ENCODE results near the gene CACNA1E.

Gene CACNA1E

DNA sequence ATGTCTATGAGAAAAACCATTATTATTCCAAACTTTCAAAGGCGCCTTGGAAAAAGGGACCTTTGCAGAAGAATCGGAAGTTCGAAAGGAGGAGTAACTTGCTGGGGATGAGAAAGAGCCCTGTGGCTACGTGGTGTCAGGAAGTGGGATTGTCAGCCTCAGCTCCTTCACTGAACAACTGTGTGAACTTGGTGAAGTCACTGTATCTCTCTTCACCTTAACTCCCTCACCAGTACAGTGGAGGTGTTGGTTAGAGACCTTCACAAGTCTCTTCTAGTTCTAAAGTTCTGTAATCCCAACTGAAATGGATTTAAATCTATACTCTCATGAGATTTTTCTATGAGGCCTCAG lies 285.6 kb downstream of the CACNA1E start:
- DNase-seq (ENCODE audit: low read depth) = no peak

- no peak for DNase-seq (ENCODE audit: low read depth)
Measured at GRCh38 chr1:181769846-181770245, 286.5 kb downstream of the CACNA1E start.

DNA sequence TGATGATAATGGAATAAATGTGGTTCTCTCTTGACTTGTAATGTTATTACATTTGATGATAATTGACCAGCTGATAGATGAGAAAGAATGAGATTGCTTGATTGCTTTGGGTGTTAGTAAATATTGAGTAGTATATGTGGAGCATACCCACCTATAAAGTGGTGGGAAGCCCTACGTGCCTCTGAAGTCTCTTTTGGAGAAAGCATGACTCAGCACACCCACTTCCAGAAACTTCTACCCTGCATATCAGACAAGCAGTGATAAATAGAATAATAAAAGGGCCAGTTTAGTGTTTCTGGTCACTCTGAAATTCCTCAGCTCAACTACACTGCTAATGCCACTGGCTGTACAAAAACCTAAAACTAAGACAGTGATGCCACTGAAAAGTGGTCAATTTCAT lies 289.4 kb downstream of the CACNA1E start:
- DNase-seq (ENCODE audit: low read depth) = no peak

- DNase-seq (ENCODE audit: low read depth) = no peak
Measured at GRCh38 chr1:181776044-181776443, 292.7 kb downstream of the CACNA1E start.

GRCh38 chr1:181777286-181777685 lies 294.0 kb downstream of the CACNA1E start:
- no peak for DNase-seq (ENCODE audit: low read depth)

DNA sequence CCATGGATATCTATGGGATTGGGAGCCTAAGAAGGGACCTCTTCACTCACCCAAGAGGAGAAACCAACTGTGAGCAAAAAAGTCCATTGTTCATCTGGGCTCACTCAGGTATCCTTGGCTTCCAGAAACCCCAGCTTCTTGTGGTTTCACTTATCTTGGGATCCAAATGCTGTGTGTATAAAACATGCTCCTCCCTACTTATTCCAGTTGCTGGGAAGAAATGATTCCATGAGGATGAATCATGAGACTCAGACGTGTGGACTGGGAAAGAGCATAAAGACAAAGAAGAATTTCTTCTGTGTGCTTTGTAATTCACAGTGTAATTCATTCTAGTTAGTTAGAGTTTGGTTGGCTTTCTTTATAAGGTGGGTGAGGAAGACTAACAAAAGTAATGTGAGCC lies 294.5 kb downstream of the CACNA1E start:
- DNase-seq (ENCODE audit: low read depth) = no peak

DNA sequence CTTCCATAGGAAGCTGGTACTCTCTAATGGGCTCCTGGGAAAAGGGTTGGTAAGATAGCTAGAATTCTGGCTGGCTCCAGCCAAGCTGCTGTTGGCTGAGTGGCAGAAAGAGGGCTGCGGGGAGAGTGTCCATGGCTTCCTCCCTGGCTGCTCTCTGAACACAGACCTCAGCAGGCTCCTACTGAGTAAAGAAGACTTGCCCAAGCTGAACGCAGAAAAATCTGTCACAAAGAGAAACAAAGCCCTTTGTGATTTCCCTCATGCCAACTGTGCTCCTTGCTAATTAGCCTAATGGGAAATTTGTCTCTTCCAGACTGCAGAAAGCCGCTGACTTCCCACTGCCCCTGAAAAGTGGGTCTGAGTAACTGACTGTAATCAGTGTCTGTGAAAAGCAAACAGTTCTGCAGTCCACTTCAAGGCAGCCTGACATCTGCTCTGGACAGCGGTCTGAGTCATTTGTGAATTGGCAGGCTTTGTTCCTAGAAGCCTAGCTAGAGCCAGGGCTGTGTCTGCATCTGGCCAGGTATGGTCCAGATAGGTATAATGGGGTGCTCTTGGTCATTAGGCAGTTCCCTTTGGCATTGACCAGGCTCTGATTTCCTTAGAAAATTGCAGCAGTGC lies 295.4 kb downstream of the CACNA1E start:
- DNase-seq (ENCODE audit: low read depth) = no peak

DNA sequence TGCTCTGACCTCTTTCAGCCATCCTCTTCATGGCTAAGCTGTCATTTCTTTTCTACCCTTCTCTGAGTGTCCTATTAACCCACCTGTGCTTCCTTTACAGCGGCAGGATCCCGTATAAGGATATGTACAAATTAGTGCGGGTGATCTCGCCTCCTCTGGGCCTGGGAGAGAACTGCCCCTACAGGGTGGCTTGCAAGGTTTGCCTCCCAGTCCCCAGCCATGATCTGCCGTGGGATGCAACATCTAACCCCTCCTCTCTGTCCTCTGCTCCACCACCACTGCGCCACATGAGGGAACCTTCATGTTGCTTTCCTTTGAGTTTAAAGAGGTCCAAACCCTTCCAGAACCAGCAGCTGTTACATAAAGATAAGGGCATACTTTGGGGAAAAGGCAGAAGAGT lies 296.0 kb downstream of the CACNA1E start:
- DNase-seq (ENCODE audit: low read depth) = no peak

DNA sequence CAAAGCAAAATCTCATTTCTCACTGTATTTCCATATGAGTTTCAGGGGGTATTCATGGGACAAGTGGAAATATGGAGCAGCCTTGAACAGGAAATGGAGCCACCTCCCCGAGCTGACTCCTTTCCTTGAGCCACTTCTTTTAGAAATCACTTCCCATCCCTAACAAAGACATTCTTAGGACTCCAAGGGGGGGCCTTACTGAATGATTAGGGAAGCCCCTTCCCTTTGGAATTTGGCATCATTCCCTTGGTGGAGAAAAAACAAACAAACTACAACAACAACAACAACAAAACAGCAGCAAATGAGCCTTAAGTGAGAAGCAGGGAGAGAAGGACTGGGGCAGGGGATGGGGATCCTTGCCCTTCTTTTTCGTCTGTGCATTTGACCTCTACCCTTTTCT lies 299.9 kb downstream of the CACNA1E start:
- no peak for DNase-seq (ENCODE audit: low read depth)

- no peak for DNase-seq (ENCODE audit: low read depth)
Measured at GRCh38 chr1:181784039-181784683, 300.8 kb downstream of the CACNA1E start.

DNA sequence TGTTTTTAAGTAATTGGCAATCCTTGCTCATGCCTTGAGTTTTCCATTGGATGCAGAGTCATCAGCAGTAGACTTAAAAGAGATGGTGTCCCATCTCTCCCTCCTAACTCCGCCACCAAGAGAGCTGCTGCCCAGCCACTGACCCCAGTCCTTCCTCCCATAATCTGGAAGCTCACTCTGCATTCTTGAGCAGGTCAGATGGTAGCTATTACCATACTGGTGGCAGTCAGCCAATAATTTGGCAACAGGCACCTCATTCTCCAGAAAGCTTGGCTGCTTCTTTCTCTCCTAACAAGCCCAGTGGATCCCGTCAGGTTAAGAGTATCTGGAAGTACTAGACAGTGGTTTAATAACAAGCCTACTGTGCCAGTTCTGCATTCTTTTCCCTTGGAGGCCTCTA lies 306.1 kb downstream of the CACNA1E start:
- no peak for DNase-seq (ENCODE audit: low read depth)

GRCh38 chr1:181791721-181792120 lies 308.4 kb downstream of the CACNA1E start:
- no peak for DNase-seq (ENCODE audit: low read depth)

- DNase-seq (ENCODE audit: low read depth) = no peak
Measured at GRCh38 chr1:181793831-181794230, 310.5 kb downstream of the CACNA1E start.

GRCh38 chr1:181794332-181794731 lies 311.0 kb downstream of the CACNA1E start:
- DNase-seq (ENCODE audit: low read depth) = no peak

- no peak for DNase-seq (ENCODE audit: low read depth)
Measured at GRCh38 chr1:181798191-181798926, 315.0 kb downstream of the CACNA1E start.

DNA sequence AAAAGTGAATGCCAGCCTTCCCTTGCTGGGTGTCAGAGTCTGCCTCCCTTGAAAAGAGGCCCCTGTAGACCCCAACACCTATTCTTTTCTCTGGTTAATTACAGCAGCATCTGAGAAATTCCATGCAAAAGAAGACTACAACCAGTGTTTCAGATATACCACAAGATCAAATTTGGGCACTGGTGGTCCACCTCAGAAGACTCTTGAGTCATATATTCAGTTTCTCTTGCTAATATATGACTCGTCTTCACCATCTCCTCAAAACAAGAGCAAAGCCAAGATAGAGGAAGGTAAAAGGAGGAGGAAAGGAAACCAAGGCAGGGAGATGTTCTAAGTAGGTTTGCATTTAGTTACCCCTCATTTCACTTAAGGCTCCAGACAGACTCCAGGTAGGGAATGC lies 318.3 kb downstream of the CACNA1E start:
- DNase-seq (ENCODE audit: low read depth) = no peak

DNA sequence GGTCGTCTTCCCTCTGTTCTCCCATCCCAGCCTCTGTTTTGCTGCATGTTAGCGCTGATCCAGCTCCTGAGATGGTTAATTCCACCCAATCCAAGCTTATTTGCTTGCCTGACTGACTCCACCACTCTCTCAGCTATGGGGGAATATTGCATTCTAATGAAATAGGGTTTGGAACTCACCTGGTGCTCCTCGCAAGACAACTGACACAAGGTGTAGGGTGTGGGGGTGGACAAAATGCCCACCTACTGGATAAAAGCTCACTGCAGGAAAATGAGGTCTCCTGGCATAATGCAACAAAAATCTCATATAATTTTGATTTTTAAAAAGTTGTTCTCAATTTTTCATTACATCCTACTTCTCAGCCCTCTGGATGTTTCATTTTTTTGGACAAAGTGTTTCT lies 319.1 kb downstream of the CACNA1E start:
- DNase-seq (ENCODE audit: low read depth) = no peak

GRCh38 chr1:181803421-181803820 lies 320.1 kb downstream of the CACNA1E start:
- DNase-seq (ENCODE audit: low read depth) = no peak

DNA sequence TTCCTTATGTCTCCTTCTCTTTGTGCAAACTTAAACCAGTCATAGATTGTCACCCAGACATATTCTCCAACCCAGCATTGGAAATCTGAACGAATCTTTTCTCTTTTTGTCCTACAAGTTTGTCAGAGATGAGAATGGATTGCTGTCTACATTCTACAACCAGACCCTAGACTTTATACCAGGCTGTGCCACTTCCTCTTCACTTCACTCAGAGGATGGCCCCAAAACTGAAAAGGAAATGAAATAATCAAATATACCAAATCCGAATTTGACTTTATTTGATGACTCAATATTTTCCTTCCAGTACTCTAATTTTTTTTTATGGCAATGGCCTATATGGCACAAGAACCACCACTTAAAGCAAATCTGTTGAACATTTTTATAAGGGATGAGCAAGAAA lies 321.7 kb downstream of the CACNA1E start:
- DNase-seq (ENCODE audit: low read depth) = no peak

- no peak for DNase-seq (ENCODE audit: low read depth)
Measured at GRCh38 chr1:181806746-181807145, 323.4 kb downstream of the CACNA1E start.

DNA sequence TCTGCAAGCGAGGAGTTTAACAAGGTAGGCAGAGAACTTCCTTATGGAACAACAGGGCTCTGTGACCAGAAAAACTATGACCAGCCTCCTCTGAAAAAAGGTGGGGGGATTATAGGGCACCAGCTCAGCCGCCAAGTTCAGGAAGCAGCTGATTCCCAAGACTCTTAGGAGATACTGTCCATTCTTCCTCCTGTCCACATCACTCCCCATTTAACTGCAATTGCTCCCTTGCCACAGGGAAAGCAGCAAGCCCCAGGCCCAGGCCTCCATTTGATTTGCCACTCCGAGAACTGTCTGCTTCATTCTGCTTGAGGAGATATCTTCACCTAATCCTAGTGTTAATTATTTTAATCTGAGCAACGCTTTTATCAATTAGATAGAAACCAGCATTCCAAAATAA lies 323.9 kb downstream of the CACNA1E start:
- DNase-seq (ENCODE audit: low read depth) = no peak

DNA sequence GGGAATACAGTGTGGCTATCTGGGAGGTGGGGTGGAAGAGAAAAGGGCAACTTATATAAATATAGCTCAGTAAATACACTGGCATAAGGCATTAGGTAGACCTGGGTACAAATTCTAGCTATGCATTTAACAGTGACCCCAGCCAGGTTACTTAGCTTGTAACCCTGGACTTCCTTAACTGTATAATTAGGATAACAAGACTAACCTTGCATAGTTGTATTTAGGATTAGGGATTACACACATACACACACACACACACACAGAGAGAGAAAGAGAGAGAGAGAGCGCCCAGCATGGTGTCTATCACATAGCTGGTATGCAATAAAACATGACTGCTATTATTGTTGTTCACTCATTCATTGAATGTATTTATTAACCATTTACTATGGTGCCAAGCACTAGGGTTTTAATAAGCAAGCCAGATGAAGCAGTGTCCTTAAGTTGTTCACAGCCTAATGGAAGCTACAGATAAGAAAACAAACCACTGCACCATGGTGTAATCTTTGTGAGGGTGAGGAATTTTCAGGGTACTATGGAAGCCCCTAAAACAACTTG lies 326.8 kb downstream of the CACNA1E start:
- no peak for DNase-seq (ENCODE audit: low read depth)

GRCh38 chr1:181812208-181812607 lies 328.9 kb downstream of the CACNA1E start:
- DNase-seq (ENCODE audit: low read depth) = no peak

All from EH (cell line).